ENCODE data around the gene MAN2A1. TPM values are rescaled to one million over a fixed set of nuclear protein-coding genes. Genes with fewer than 3 reads are reported as not detected.

Gene MAN2A1
- total RNA-seq, 1 experiment from 2014 or later: 5.5 TPM

DNA sequence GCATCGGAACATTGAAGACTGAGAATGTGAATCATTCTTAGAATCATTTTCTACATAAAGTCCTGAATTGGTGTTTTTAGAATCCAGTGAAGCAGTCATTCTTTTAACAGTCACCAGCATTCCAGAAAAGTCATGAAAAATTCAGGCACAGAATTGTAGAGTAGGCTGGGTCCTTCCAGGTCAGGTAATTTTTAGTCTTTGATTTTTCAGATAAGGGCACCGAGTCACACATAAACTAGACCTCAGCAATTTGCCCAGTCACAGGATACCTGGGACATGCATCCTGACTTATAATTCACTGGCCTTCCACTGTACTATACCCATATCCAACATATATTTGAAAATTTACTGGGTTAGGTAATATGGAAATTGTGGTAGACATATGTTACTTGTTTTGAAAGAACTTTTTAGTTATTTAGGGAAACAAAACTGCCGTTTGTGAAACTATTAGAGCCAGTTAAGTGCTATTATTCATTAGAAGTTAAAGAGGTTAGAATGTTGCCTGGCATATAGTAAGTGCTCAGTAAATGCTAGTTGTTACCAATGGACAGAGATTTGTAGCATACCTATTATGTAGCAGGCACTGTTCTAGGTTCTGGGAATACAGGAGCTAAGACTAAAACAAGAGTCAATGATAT is 10.9 kb downstream of the MAN2A1 start:
- in situ Hi-C loops (cut with HindIII; ENCODE audit: low pct_unique_long_range_greater_than_20kb, low sequenced_read_pairs): no loop called here

DNA sequence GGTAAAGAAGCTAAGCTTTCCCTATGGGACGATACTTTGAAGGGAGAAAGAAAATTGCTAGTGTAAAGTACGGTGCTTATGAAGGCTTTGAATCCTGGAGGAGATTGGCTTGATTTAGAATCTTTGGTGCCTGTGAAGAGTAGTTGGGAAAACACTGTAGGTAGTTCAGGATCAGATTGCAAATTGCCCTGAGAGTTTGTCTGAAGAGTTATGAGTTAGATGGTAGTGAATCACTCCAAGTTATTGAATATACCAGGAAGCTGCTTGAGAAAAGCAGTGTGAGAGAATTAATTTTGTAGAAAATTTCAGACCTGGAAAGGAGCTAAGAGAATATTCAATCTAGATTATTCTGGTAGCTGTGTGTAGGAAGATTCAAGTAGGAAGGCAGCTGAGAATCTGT is 11.5 kb downstream of the MAN2A1 start:
- in situ Hi-C loops (cut with HindIII; ENCODE audit: low pct_unique_long_range_greater_than_20kb, low sequenced_read_pairs): no loop called here
- no peak for DNase-seq (ENCODE audit: low read depth)

More for the DNA sequence above, 10.9 kb downstream of the MAN2A1 start:
- no peak for DNase-seq (ENCODE audit: low read depth)

DNA sequence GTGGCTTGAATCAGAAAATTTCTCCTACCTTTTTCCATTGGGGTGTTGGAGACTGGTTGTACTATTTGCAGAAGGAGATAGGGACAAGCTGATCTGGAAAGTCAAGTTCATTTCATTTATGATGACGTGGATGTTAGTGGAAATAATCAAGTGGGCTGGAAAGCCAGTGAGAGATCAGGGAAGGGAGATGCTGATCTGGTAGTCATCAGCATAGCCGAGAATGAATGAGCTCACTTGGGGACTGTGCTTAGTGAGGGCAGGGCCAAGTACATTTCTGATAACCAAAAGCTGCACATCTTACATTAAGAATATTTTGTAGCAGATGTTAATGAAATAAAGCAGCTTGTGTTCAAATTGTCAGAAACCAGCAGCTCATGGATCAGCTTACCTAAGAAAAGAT is 12.1 kb downstream of the MAN2A1 start:
- in situ Hi-C loops (cut with HindIII; ENCODE audit: low pct_unique_long_range_greater_than_20kb, low sequenced_read_pairs): no loop called here
- DNase-seq (ENCODE audit: low read depth): no peak

DNA sequence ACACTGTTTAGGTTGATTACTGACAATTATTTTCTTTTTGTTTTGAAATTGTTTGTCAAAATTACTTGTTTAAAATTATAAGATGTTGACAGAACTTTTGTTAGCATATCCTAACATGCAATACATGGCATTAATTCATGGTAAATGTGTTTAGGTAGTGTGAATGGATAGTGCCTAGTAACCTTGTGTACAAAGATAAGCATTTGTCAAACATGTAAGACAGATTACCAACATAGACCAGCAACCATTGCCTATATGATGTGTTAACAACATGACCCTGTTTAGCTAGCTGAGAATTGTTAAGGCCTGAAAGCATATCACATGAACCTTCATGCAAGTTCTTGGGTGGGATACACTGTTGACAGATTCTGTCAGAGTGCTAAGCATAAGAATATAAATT is 13.4 kb downstream of the MAN2A1 start:
- no peak for DNase-seq (ENCODE audit: low read depth)
- in situ Hi-C loops (cut with HindIII; ENCODE audit: low pct_unique_long_range_greater_than_20kb, low sequenced_read_pairs): no loop called here

DNA sequence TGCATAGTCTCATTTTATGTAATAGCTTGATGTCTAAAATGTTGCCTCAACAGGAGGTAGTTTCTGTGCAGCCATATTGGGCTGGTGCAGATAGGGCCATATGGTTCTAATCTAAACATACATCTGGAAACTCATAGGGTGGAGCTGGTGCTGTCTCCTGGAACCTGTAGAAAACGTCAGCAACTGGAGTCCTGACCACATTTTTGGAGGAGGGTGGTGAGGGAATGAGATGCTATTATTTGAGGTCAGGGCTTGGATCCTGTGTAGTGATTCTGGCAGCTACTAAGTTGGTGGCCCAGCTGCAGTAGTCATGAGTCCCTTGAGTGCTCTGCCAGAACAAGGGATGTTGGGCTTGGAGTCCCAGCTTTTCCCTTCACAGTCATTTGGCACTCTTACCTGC is 14.1 kb downstream of the MAN2A1 start:
- no peak for DNase-seq (ENCODE audit: low read depth)
- in situ Hi-C loops (cut with HindIII; ENCODE audit: low pct_unique_long_range_greater_than_20kb, low sequenced_read_pairs): no loop called here

DNA sequence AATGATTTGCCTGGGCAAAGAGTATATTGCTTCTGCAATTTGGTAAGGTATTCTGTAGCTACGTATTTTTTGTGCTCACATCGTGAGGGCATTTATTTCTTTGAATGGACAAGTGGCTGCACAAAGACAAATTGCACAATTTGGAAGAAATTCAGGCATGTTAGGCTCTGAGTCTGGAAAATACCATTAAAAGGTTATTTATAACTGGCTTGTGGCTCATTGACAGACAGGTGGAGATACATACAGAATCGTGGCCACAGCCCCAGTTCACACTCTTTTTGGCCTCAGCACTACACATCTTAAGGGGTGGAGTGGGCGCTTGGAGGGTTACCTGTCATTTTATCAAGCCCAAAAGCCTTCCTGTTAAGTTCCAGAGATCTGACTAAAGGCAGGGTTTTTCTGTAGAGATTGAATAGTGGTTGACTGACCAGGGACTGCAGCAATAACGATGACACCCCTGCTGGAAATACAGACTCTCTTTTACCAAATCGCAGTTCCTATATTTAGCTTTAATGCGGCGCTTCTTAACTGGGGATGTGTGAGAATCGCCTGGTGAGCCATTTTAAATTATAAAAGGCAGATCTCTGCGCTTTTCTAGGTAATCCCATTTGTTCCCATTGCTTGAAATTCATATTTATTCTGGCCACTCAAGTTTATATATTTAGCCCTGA is 14.7 kb downstream of the MAN2A1 start:
- in situ Hi-C loops (cut with HindIII; ENCODE audit: low pct_unique_long_range_greater_than_20kb, low sequenced_read_pairs): no loop called here
- no peak for DNase-seq (ENCODE audit: low read depth)

DNA sequence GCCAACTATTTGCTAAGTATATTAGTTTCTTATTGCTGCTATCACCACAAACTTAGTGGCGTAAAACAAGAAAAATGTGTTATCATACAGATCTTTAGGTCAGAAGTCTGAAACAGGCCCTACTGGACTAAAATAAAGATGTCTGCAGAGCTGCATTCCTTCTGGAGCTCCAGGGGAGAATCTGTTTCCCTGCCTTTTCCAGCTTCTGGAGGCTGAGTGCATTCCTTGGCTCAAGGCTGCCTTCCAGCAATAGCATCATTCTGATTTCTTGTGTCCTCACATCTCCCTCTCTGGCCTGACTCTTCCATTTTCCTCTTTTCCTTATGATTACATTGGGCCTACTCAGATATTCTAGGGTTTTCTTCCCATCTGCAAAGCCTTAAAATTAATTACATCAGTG is 15.9 kb downstream of the MAN2A1 start:
- DNase-seq (ENCODE audit: low read depth): no peak
- in situ Hi-C loops (cut with HindIII; ENCODE audit: low pct_unique_long_range_greater_than_20kb, low sequenced_read_pairs): no loop called here

DNA sequence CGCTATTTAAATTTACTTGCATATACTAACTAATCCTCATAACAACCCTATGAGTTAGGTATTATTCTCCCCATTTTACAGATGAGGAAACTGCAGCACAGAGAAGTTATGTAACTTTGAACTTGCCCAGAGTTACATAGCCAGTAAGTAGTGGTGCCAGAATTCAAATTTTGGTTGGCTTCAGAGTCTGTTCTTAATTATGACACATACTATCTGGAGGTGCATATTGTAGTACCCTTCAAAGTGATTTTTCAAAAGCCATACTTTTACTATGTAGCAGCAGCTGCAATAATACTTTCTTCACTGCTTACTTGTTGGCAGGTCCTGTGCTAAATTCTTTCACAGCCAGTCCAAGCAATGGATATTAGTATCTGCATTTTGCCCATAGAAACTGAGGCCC is 16.4 kb downstream of the MAN2A1 start:
- no peak for DNase-seq (ENCODE audit: low read depth)
- in situ Hi-C loops (cut with HindIII; ENCODE audit: low pct_unique_long_range_greater_than_20kb, low sequenced_read_pairs): no loop called here

DNA sequence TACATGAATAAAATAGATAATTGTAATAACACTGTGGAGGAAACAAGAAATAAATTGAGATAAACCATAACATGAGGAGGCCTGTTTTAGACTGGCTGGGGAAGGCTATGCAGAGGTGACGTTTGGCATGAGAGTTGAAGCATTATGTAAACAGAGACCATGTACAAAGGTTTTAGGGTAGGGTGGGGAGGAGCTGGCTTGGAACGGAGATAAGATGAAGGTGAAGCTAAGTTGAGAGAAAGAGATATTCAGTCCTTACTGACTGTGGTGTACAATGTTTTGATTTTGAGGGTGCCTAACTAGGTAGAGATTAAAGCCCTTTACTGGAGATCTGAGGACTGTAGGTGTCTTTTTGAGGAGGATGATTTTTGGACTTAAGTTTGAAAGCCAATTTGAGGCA is 17.8 kb downstream of the MAN2A1 start:
- in situ Hi-C loops (cut with HindIII; ENCODE audit: low pct_unique_long_range_greater_than_20kb, low sequenced_read_pairs): no loop called here
- DNase-seq (ENCODE audit: low read depth): no peak

DNA sequence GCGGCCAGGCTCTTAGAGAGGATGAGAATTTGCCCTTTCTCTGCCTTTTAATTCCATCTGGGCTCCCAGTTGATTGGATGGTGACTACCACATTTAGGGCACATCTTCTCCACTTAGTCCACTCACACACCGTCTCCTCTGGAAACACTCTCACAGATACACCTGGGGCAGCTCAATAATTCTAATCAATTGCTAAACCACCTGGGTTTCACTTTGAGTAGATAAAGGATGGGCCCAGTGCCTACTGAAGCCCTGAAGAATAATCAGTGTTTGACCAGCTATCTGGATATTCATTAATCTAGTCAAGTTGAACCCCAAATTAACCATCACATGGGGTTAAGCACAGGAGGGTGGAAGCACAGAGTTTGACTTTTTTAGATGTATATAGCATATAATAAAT is 19.1 kb downstream of the MAN2A1 start:
- no peak for DNase-seq (ENCODE audit: low read depth)
- in situ Hi-C loops (cut with HindIII; ENCODE audit: low pct_unique_long_range_greater_than_20kb, low sequenced_read_pairs): no loop called here

DNA sequence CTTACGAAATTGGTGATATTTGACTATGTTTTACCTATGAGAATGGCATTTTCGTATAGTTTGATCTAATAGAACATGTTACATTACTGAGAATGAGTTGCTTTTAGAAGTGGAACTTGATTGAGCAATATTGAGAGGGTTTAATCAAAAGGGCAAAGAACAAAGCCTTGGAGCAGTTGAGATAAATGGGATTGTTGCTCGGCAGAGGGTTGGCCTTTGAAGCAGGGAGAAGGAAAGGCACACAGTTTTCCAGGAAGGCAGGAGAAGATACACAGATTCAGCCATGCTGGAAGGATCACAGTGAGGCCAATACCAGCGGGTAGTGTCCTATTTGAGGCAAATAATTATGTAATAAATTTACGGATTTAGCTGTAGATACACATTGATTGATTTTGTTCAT is 19.5 kb downstream of the MAN2A1 start:
- in situ Hi-C loops (cut with HindIII; ENCODE audit: low pct_unique_long_range_greater_than_20kb, low sequenced_read_pairs): no loop called here

DNA sequence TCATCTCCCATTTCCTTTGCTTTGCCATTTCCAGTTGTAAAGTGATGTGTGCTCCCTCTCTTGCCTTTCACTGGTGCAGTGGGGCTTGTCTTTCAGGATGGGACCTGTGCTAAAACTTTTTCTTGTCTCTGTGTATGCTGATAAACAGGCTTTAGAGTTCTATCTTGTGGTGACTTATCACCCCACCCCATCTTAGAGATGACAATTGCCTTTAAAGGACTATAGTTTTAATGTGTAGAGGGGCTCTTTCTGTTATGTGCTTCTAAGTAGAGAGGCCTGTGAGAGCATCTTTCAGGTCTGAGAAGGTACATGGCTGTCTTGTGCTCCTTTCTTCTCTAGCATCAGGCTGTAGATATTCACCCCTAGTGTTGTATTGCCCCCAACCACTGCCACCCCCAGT is 21.9 kb downstream of the MAN2A1 start:
- in situ Hi-C loops (cut with HindIII; ENCODE audit: low pct_unique_long_range_greater_than_20kb, low sequenced_read_pairs): no loop called here

More for the DNA sequence above, 19.5 kb downstream of the MAN2A1 start:
- DNase-seq (ENCODE audit: low read depth): no peak

DNA sequence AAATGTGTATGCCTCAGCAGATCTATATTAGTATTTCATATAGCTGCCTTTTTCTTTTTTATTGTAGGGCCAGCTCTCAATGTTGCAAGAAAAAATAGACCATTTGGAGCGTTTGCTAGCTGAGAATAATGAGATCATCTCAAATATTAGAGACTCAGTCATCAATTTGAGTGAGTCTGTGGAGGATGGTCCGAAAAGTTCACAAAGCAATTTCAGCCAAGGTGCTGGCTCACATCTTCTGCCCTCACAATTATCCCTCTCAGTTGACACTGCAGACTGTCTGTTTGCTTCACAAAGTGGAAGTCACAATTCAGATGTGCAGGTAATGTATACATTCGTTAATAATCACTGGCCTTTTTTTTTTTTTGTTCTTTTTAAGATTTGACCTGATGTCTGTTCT is 23.7 kb downstream of the MAN2A1 start:
- in situ Hi-C loops (cut with HindIII; ENCODE audit: low pct_unique_long_range_greater_than_20kb, low sequenced_read_pairs): no loop called here
- DNase-seq (ENCODE audit: low read depth): no peak

More for the DNA sequence above, 21.9 kb downstream of the MAN2A1 start:
- DNase-seq (ENCODE audit: low read depth): no peak

DNA sequence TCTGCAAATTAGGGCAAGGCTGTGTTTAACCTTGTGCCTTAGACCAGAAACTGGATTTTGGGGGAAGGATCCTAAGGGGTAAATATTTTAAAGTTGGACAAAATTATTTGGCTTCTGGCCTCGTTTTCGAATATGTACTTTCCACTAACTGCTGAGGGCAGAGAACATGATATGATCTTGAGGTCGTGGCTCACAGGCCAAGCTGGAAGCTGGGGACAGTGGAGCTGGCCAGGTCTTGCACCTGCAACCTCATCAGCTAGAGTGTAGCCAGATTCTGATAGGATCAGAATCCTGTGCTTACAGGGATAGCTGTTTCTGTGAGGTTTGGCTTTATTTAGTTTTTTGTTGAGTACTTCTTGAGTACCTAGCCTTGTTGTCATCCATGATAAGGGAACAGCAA is 24.9 kb downstream of the MAN2A1 start:
- in situ Hi-C loops (cut with HindIII; ENCODE audit: low pct_unique_long_range_greater_than_20kb, low sequenced_read_pairs): no loop called here
- DNase-seq (ENCODE audit: low read depth): no peak

DNA sequence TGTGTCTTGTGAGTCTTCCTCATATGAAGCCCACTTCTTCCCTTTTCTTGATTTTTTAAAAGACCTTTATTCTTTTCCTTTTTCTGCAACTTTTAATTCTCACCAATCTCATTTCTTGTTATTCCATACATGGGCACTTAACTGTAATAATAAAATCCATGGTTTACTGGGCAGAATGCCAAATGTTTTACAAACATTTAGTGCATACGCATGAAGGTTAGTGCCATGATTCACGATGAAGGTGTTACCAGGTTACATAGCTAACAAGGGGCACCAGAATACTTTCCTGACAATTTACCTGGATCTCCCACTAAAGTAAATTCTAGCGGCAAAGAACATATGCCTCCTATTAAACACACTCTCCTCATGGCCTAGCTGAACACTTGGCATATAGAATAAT is 28.5 kb downstream of the MAN2A1 start:
- no peak for DNase-seq (ENCODE audit: low read depth)
- in situ Hi-C loops (cut with HindIII; ENCODE audit: low pct_unique_long_range_greater_than_20kb, low sequenced_read_pairs): no loop called here

DNA sequence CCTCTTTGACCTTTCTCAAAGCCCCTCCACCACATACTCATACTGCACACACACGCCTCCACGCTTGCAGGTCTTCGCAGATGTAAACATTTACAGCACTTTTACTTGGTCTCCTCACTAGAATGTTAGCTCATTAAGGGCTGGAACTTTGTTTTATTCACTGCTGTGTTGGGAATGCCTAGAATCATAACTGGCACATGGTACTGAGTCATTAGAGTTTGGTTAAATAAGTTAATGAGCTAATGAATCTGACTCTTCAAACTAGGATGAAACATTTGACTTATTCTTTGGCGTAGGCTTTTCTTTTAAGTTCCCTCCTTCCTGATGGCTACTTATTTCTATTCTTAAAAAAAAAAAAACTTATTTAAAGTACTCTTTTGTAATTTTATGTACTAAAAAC is 28.9 kb downstream of the MAN2A1 start:
- in situ Hi-C loops (cut with HindIII; ENCODE audit: low pct_unique_long_range_greater_than_20kb, low sequenced_read_pairs): no loop called here
- DNase-seq (ENCODE audit: low read depth): no peak

DNA sequence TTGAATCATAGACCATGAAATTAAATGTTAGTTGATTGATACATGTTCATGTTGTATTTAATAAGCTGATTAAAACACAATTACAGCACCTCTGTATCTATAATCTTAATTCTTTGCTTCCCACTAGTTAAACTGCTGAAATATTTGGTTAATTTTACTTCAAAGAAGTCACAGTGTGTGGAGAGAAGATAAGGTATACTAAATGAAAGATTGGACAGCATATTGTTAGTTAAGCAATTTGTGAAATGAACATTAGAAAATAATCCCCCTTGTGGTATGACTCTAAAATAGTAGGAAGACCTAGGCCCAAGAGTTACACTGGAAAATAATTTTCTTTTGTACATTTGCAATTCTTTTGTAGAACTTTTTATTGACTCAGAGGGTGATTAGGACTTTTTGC is 30.3 kb downstream of the MAN2A1 start:
- in situ Hi-C loops (cut with HindIII; ENCODE audit: low pct_unique_long_range_greater_than_20kb, low sequenced_read_pairs): no loop called here

DNA sequence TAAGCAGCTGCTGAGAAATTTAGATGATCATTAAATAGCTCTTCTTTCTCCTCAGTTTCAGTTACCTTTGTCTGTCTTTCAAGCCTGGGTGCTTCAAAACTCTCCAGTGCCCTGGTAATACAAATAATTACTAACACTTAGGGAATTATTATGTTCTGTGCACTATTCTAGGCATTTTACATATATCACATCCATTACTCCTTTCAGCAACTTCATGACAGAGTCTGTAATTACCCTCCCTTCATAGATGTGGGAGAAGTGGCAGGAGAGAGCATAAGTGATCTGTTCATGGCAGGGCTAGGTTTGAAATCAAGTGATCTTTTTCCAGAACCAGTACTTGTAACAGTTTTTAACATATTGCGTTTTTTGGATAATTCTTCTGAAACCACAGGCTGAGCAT is 32.0 kb downstream of the MAN2A1 start:
- in situ Hi-C loops (cut with HindIII; ENCODE audit: low pct_unique_long_range_greater_than_20kb, low sequenced_read_pairs): no loop called here
- DNase-seq (ENCODE audit: low read depth): no peak

More for the DNA sequence above, 30.3 kb downstream of the MAN2A1 start:
- DNase-seq (ENCODE audit: low read depth): no peak

DNA sequence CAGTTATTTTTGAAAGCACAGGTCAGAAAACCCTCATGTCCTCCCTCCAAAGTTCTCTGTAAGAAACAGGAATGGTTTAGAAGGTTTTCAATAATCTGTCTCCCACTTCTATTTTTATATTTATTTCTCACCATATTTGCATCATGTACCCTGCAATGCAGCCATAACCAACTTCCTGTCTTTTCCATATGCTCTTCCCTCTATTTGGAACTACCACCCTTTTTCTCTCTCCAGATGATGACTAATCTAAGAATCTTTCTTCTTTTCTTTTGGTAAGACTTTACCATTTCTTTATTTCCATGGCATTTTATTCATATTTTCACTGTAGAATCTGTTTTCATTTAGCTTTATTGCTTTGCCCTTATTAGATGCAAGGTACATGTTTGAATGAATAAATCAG is 33.9 kb downstream of the MAN2A1 start:
- in situ Hi-C loops (cut with HindIII; ENCODE audit: low pct_unique_long_range_greater_than_20kb, low sequenced_read_pairs): no loop called here
- no peak for DNase-seq (ENCODE audit: low read depth)

DNA sequence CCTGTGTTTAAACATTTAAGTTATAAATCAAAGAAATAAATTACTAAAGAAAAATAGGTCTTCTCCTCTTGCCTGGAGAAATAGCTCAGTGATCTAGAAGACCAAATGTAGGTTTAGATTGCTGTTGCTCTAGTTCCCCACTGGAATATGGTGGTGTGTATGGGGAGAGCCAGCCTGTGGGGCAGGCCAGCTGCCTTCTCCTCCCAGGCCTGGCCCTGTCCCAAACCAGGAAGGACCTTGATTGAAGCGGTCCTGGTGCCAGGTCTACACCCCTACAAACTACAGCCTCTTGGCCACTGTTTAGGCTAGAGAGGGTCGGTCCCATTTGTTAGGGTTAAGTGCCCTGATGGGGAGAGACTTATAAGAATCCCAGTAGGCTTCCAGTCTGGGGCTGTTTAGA is 35.4 kb downstream of the MAN2A1 start:
- in situ Hi-C loops (cut with HindIII; ENCODE audit: low pct_unique_long_range_greater_than_20kb, low sequenced_read_pairs): no loop called here
- no peak for DNase-seq (ENCODE audit: low read depth)
